Lower leg skin (tissue), 4 donors: Measurements from ENCODE around the gene COL4A4. TPM values are rescaled to one million over a fixed set of nuclear protein-coding genes. Genes with fewer than 3 reads are reported as not detected.

Experiments
- DNase-seq, 2 donors: peaks; one replicate each; pipeline ENCODE4 v3.0.0-alpha.2; 2019; ENCODE audit warnings: low spot score in 2 of 2
- H3K4me3 ChIP-seq: fragments of 200-600 bp; sonication (generic); 2 replicates; pipeline ENCODE4 v1.5.1; 2017; ENCODE audit warnings: mild to moderate bottlenecking, low read depth; ENCODE audit not compliant: poor library complexity, severe bottlenecking
- POLR2A ChIP-seq, 2 donors: fragments of 450-650 bp; IDR thresholded peaks; one replicate each; pipeline ENCODE4 v1.6.1; 2016 to 2017; ENCODE audit warnings: antibody characterized with exemption in 2 of 2, mild to moderate bottlenecking in 1 of 2, moderate library complexity in 1 of 2
- WGBS, 2 donors: methylation state at CpG; one replicate each; pipeline ENCODE4 v1.1.5; 2018; 5-methylcytosine and 5-hydroxymethylcytosine counted together
- intact Hi-C: fragments of 100-400 bp; cut with DNase I; formaldehyde crosslinking; loops from one replicate; pipeline ENCODE4 v1.15.0; 2023; ENCODE audit warnings: low total_unique reads
- total RNA-seq, 4 donors: library from RNA; depleted of rRNA; stranded (reverse); fragments of >200 nt; gene quantifications; one replicate each; pipeline ENCODE4 v1.1.0, GENCODE V29; 2016
- TF ChIP-seq, protein P1 (sequence below), 3 donors: fragments of 450-650 bp; IDR thresholded peaks; one replicate each; pipeline ENCODE4 v1.5.1; 2016; ENCODE audit warnings: antibody characterized with exemption in 3 of 3, mild to moderate bottlenecking in 3 of 3, moderate library complexity in 2 of 3

Gene COL4A4
- total RNA-seq, 4 donors from 2014 or later, result 0.04 to 0.58 (median 0.18) TPM

DNA sequence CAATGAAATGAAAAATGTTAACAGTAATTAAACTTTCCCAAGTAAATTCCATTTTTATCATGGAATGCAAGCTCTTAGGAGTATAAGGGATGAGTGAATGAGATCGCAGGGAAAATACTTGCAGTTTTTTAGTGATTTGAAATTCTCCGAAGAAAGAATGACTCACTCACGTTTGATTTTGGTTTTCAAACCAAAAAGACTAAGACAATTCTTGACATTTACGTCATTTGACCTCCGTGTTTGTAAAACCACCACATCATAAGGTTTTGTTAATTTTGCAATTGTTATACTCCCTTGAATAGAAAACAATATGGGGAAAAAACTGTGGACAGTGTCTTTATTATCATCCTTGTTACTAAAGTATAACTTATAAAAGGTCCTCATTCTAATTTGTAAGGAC, 29.4 kb downstream of the COL4A4 start:
- no peak for DNase-seq
- no peak overlapping the region for H3K4me3 ChIP-seq
- 84 to 87% methylated on average over 5 of the region's 5 CpGs for WGBS, 2 donors
- TF ChIP-seq, protein P1, sequence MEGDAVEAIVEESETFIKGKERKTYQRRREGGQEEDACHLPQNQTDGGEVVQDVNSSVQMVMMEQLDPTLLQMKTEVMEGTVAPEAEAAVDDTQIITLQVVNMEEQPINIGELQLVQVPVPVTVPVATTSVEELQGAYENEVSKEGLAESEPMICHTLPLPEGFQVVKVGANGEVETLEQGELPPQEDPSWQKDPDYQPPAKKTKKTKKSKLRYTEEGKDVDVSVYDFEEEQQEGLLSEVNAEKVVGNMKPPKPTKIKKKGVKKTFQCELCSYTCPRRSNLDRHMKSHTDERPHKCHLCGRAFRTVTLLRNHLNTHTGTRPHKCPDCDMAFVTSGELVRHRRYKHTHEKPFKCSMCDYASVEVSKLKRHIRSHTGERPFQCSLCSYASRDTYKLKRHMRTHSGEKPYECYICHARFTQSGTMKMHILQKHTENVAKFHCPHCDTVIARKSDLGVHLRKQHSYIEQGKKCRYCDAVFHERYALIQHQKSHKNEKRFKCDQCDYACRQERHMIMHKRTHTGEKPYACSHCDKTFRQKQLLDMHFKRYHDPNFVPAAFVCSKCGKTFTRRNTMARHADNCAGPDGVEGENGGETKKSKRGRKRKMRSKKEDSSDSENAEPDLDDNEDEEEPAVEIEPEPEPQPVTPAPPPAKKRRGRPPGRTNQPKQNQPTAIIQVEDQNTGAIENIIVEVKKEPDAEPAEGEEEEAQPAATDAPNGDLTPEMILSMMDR (IDR thresholded peaks at IDR 0.05), result no peak
- TF ChIP-seq POLR2A (IDR thresholded peaks at IDR 0.05), result no peak
- intact Hi-C loops, result no loop called here

DNA sequence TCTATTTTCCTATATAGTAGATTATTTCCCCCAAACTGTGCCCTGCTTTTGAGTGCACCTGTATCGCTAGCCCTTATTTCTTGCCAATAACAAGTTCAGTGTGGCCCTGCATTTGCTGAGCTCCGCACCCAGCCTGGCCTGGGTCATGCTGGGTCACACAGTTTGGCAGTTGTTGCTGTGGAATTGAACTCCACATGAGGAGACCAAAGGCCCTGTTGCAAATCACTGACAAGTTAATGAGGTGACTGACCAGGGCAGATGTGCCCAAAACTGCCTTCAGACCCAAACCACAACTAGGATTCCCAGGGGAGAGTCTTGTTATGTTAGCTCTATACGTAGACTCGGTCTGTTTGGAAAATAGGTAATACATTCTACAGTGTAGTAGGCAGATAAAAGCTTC, 31.0 kb downstream of the COL4A4 start:
- H3K4me3 ChIP-seq, result no peak overlapping the region
- intact Hi-C loops, result no loop called here
- DNase-seq, result no peak
- TF ChIP-seq, protein P1 (IDR thresholded peaks at IDR 0.05), result no peak
- TF ChIP-seq POLR2A (IDR thresholded peaks at IDR 0.05), result no peak
- WGBS, 2 donors, result 43 to 83% methylated on average over 4 of the region's 4 CpGs

DNA sequence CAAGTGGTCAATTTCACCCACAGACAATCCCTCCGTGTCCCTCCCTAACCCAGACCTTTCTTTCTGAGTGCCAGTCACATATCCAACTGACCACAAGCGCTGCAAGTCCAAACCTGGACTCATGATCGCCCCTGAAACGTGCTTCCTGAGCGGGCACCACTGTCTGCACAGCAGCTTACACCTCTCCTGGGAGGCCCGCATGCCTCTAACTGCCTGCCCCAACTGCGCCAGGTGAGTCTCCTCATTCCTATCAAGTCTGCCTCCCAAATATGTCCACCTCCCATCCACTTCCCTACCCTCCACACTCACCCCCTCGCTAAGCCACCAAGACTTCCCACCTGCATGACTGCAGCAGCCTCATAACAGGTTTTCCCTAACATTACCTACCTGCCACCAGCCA, 33.4 kb downstream of the COL4A4 start:
- no peak overlapping the region for H3K4me3 ChIP-seq
- 89 to 93% methylated on average over 8 of the region's 8 CpGs for WGBS, 2 donors
- no peak for DNase-seq
- intact Hi-C loops, result no loop called here
- no peak for TF ChIP-seq POLR2A (IDR thresholded peaks at IDR 0.05)
- TF ChIP-seq, protein P1 (IDR thresholded peaks at IDR 0.05), result no peak

DNA sequence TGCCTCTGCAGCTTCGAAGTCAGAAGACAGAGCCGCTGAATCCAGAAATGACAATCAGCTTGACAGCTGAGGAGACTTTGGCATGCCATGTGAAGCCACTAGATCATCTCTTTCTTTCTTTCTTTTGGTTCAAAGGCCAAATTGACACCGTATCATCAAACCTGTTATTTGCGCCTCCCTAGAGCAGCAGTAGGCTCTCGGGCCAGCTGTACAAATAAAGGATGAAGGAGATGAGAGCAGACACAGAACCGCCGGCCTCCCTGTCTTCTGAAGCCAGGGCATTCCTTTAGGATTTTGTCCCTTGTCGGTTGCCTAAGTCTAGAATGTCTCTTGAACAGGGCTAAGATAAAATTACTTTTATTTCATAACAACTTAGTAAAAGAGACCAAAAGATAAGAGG, 36.8 kb downstream of the COL4A4 start:
- intact Hi-C loops, result no loop called here
- H3K4me3 ChIP-seq, result no peak overlapping the region
- 57 to 62% methylated on average over 8 of the region's 8 CpGs for WGBS, 2 donors
- DNase-seq, result no peak
- TF ChIP-seq POLR2A (IDR thresholded peaks at IDR 0.05), result no peak
- TF ChIP-seq, protein P1 (IDR thresholded peaks at IDR 0.05), result no peak

DNA sequence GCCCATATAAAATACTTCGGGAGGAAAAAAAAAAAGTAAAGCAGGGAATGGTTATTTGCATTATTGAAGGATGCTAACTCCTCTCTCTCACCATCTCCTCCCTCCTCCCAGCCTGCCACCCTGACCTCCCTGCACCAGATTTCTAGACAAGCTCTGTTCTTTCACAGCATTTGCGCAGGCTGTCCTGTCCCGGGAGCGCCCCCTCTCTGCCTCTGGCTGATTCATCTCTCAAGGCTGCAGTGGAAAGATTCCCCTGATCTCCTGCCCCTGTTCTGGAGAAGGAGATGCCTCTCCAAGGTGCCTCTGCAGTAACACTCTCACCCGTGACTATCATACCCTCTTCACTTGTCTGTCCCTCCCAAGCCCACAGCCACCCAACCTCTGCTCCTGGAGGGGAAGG, 38.5 kb downstream of the COL4A4 start:
- no peak overlapping the region for H3K4me3 ChIP-seq
- 75 to 83% methylated on average over 5 of the region's 5 CpGs for WGBS, 2 donors
- TF ChIP-seq POLR2A (IDR thresholded peaks at IDR 0.05), result no peak
- TF ChIP-seq, protein P1 (IDR thresholded peaks at IDR 0.05), result no peak
- DNase-seq, result no peak
- intact Hi-C loops, result no loop called here

DNA sequence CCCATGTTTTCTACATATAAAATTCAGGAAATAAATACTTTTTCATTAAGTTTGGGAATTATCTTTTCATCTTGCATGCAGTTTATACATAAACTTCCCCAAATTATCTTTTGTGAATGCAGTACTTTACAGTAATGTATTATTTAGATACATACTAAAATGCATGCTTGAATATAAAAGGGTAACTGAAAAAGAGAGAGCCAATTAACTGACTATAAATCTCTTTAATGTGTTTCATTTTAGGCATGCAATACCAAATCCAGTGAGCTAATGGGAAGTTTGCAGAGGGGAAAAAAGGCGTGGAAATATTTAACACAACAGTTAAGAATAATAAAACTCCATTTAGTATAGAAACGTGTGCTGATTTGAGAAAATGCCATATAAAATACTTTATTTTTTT, 39.2 kb downstream of the COL4A4 start:
- no peak overlapping the region for H3K4me3 ChIP-seq
- no peak for DNase-seq
- WGBS, 2 donors, result 34 to 38% methylated on average over 2 of the region's 2 CpGs
- TF ChIP-seq, protein P1 (IDR thresholded peaks at IDR 0.05), result no peak
- no peak for TF ChIP-seq POLR2A (IDR thresholded peaks at IDR 0.05)
- intact Hi-C loops, result no loop called here
